SK-N-MC (cell line): ENCODE results near the gene NUBP2.

Experiments used
- EZH2 ChIP-seq: fragments of 200-600 bp; sonication (generic); IDR thresholded peaks from one replicate; pipeline ENCODE4 v1.6.1; 2017; ENCODE audit warnings: antibody characterized with exemption
- POLR2AphosphoS5 ChIP-seq: IDR thresholded peaks from 2 replicates; pipeline ENCODE4 v1.6.1; 2012; ENCODE audit warnings: mild to moderate bottlenecking, low read depth, low read length, borderline replicate concordance

- TF ChIP-seq POLR2AphosphoS5: no peak
- TF ChIP-seq EZH2: no peak
Measured at GRCh38 chr16:1825864-1826690, 43.3 kb downstream of the NUBP2 start.
